Measurements from ENCODE around the gene GINS3.

GRCh38 chr16:58419241-58419990 lies 27.1 kb downstream of the GINS3 start:
- TF ChIP-seq CTCF (IDR thresholded peaks at IDR 0.05) = no peak
- no peak for TF ChIP-seq POLR2A (IDR thresholded peaks at IDR 0.05)
